HG03280 (cell line): ENCODE measurements around the gene SMIM36.
"Not testable (repeated sequence)": the region's sequence is repeated elsewhere in the genome, so short reads cannot be mapped to it uniquely, and the experiment has no call there.

Experiments
- ATAC-seq: cut with Tn5 transposase; IDR thresholded peaks from one replicate; pipeline ENCODE4 v1.9.1; 2021; ENCODE audit warnings: mild to moderate bottlenecking, moderate library complexity; ENCODE audit not compliant: unreplicated experiment

Gene SMIM36

DNA sequence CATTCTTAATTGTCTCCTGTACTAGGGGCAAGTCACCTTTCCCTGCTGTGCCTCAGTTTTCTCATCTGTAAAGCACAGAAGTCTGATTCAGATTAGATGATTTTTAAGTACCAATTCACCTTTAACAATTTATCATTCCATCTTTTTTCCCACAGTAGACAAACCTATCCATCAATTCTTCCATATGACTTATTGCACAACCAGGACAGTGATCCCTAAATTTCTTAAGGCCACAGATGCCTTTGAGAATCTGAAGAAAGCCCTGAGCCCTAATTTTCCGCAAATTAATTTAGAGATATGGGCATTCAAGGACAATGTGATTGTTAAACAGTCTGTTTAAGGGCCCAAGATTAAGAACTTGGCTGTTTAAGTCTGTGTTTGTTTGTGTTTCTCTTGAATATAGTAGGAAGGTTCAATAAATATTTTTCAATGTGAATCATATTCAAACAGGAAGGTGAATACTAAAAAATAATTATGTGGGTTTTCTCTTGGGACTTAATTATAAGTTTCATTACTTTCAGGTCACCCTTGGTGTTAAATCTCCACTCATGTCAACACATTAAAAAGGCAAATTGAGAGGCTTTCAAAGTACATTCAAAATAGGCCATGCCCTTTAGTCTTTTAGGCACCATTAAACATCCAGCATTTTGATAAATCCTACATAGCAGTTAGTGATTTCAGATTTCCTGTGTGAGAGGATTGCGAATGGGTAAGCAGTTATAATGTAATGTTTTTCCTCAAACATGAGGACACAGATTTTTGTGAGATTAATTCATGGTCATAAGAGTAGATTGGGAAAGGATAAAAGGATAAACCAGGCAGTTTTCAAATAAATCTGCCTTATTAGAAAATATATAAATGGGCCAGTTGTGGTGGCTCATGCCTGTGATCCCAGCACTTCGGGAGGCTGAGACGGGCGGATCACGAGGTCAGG lies 54.7 kb downstream of the SMIM36 start:
- no peak for ATAC-seq

DNA sequence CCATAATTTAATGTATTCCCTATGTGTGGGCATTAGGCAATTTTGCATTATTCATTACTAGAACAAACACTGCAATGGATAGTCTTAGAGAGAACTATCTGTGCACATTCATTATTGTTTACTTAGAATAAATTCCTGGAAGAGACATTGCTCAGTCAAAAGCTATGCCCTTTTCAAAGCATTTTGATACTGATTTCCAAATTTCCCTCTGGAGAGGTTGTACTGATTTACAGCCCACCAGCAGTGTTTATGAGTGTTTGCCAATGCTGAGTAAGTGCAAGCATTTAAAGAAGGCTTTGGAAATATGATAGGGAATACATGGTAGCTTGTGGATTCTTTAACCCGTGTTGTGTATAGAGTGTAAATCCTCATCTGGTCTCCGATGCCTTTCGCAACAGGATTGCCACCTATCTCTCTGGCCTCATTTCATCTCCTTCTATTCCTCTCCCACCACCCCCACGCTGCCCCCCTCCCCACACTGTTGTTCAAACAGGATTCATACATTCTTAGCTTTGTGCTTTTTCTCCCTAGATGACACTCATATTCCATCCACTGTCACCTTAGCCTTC lies 56.3 kb downstream of the SMIM36 start:
- ATAC-seq, result no peak

DNA sequence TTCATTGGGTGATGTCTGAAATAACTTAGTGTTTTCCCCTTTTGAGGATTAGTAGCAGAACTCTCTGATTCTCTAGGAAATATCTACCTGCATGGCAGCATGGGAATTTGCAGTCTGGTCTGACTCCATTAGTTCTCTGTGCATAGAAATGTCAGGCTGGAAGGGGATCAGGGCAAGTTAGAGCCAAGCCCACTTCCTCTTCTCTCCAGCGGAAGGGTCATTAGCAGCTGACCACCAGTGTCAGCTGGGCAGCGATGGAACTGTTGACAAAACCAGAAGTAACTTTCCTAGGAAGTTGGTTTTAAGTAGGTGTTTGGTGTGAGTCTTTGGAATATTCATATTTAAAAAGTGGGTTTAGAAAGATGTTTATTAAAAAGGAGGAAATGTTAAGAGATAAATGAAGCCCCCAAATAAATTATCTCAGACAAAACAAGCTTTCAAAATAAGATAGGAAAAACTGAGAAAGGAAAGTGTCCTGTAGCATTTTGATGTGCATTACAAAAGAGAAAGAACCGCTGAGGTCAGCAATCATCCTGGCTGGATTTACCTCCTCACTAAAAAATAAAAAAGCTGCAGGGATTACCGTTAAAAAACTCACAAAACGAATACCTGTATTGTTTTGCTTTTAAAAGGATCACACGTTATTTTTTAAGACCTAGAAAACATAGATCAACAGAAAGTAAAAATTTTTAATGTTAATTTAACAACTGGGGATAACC lies 57.3 kb downstream of the SMIM36 start:
- no peak for ATAC-seq

DNA sequence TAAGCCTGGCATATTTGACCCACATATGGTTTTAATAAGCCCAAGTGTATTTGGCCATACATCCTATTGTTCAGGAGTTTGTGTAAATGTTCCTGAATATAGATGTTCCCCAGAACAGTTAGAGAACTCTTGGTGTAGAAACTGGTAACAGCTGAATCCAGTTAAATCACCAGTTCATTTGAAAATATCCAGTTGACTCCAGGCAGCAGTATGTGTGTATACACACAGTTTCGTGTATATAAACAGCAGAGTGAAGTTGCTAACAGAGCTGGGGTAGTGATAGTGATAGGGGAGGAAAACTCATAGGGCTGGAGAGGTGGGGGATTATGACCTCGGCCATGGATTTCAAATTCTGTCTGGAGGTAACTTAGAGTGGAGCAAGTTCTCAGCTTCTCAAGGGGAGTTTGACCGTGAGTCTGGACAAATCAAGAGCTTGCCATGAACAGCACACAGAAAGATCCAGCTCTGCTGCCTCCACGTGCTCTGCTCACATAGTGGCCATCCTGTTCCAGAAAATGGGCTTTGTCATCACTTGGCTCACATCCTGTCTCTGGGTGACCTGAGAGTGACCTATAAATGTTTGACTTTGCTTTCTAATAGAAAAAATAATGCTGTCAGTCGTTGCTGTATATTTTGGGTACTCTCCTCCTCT lies 59.0 kb downstream of the SMIM36 start:
- ATAC-seq, result no peak

DNA sequence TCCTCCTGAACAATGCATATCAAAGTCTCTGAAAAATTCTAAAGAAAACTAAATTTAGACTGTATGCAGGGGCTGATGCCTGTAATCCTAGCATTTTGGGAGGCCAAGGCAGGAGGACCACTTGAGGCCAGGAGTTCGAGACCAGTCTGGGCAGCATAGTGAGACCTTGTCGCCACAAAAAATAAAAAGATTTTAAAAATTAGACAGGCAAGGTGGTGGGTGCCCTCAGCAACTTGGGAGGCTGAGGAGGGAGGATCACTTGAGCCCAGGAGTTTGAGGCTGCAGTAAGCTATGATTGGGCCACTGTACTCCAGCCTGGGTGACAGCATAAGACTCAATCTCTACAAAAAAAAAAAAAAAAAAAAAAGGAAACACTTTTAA lies 59.5 kb downstream of the SMIM36 start:
- ATAC-seq, result no peak

DNA sequence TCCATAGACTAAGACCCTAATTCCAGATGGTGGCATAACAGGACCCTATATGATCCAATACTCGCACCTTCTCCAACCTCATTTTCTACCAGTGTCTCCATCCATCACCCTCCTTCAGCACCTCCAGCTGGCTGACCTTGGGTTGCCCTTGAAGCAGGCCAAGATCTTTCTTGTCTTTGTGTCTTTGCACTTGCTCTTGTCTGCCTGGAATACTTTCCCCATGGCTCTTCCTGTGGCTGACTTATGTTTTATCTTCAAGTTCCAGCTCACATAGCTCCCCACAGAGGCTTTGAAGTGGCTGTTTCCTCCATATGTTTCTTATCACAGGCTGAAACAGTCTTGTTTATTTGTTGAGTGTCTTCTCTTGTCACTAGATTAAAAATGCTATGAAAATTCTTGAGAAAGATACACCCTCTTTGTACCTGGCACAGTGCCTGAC lies 60.0 kb downstream of the SMIM36 start:
- no peak for ATAC-seq

DNA sequence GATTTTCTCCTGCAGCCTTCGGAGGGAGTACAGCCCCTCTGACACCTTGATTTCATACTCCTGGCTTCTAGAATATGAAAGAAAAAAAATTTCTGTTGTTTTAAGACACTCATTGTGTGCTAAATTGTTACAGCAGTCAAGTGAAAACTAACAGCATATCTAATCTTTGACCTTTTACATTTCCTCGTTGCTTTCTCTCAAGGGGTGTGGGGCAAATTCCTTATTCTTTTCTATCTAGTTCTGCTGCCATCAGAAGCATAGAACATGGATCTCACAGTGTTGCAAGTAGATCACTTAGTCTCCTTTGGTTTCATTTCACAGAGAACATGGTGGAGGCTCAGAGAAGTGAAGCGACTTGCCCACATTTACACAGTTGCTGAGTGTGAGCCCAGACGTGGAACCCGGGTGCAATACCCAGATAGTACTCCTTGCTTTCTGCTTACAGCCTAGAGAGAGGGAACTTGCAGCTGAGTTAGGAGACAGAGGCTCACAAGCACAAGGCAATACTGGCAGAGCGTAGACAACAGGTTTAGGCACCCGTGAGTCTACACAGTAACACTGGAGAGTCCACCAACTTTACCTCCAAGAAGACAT lies 60.9 kb downstream of the SMIM36 start:
- ATAC-seq, result no peak

DNA sequence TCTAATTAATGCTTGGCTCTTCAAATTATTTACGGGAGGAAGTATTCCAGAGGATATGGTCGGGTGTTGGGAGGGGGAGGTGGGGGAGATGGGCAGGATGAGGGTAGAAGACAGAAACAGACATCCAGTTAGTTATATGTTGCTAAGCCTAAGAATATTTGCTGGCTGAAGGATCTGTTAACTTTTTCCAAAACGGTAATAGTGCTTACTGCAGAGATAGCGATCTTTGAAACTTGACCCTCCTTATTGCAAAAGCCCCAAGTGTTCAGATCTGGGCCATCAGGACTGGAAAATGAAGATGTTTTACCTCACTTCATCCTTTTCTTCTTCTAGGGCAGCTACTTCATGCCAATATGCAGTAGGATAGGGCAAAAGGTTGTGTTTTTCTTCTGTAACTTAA lies 62.6 kb downstream of the SMIM36 start:
- no peak for ATAC-seq

DNA sequence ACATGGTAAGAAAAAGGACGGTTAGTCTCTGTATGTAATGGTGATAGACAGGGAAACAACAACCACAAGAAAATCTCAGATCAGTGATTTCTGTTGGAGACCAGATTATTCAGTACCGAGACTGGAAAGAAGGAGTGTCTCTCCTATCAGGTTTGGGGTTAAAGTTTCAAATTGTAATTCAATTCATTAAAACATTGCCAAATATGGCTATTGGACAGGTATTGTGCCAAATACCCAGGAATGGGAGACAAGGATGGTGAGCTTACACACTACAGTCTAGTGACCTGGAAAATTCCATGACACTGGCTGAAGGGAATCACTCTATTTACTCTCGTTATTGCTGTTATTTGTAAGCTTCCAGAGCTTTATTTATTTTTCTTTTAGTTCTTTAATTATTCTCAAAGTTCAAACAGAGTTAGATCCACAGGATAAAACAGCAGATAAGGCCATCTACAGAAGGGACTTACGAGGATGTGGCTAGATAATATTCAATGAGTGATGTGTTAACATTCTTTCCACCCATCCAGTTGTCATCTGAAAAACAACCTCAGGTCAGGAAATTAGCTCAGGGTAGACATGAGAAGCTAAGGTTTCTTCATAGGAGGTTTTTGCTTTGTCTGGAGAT lies 64.6 kb downstream of the SMIM36 start:
- ATAC-seq, result no peak

DNA sequence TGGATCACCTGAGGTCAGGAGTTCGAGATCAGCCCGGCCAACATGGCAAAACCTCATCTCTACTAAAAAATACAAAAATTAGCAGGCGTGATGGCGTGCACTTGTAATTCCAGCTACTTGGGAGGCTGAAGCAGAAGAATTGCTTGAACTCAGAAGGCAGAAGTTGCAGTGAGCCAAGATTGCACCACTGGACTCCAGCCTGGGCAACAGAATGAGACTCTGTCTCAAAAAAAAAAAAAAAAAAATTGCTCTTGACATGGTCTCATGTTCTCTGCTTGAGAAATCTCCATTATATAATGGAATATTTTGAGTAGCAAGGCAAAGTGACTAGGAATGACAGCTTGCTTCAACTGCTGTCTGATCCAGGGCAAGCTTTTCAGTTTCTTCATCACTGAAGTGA lies 65.2 kb downstream of the SMIM36 start:
- ATAC-seq, result not testable (repeated sequence)

DNA sequence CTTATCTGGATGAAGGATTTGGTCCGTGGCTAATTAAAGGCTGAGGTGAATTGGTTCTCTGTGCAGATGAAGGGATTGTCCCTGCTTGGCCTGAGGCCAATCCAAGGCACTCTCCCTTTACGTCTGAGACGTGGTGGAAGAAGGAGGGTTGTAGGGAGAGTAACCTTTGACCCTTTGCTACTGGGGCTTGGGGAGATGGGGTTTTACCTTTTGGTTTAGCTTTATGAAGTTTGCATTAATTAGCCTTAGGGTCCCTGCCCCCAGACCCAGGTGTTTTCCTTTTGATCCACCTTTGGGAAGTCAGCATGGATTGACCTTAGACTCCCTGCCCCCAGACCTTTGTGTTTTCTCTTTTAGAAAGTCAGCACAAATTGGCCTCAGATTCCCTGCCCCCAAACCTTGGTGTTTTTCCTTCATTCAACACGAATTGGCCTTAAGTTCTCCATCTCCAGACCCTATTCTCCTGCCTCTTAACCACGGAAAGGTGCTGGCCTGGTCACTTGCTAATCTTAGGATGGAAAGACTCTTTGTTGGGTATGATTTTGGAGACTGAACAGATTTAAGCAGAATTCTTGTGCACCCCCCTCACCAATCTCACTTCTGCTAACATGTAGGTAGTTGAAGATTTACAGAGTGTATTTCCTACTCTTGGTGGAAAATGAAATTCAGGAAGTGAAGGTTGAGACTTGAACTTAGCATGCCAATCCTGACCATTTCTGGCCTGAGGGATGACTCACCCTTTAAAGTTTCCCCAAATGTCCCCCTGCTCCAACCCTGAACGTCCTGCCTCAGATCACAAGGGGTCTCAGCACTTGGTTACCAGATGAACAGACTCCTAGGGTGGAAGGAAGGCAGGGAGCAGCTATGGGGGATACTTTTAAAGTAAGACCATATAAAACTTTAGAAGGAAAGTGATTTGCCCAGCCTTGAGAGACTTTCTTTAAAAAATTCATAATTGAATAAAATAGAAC lies 66.5 kb downstream of the SMIM36 start:
- ATAC-seq, result peak; percentile 52

DNA sequence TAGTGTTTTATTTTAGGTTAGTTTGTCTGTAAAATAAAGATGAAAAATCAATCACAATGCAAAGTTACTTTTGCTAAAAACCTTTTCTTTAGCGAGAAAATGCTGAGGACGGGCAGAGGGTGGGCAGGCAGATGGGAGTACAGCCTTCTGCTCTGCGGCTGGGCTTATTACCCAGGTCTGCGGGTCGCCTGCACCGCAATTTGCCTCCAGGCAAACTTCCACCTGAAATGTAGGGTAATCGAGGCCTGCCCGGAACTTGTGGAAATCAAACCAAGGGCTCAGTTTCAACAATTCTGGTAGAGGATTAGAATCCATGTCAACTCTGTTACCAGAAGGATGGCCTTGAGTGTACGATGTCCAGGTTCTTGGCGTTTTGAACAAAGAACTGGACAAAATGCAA lies 67.3 kb downstream of the SMIM36 start:
- ATAC-seq, result no peak

DNA sequence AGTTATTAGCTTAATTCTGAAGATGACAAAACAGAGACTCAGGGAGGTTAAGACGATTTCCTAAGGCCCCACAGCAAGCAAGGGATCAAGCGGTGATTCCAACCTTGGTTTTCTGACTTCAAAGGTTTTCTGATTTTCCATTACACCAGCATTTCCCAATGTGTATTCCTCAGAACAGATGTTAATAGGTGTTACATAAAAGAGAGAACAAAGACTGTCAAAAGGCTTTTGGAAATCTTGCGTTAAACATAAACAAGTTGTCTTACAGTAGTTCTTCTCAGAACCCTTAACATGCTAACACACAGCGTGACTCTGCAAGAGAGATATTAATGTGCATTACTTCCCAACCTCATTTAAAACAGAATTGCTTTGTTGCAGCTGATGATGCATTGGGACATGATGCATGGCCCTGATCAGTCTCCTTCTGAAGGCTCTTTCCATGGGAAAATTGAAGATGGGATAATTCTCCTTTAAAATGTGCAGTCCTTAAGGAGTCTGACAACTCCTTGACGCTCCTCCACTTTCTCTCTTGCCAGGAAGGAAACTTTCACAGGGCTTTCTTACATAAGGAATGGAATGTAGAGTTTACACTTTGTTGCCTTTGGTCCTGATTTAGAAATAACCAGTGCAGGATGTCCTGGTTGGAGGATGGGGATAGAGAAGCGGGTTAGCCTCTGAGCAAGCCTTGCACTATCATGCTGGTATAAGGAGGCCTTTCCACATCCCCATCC lies 68.1 kb downstream of the SMIM36 start:
- ATAC-seq, result no peak

DNA sequence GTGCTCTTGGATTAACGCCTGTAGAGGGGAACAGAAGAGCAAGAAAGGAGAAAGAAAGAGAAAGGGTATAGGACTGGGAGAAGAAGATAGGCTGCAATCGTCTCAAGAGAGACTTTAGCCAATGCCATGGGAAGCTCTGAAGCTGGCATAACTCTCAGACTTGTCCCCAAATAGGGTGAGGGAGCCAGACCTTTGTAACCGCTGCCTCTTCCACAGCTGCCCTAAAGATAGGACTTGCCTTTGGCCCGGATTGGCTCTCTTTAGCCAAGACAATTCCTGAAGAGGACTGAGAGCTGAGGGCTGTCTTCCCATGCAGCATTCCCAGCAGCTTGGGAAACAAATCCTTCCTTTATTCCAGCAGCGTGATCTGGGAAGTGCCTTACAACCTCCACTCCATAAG lies 68.8 kb downstream of the SMIM36 start:
- no peak for ATAC-seq

DNA sequence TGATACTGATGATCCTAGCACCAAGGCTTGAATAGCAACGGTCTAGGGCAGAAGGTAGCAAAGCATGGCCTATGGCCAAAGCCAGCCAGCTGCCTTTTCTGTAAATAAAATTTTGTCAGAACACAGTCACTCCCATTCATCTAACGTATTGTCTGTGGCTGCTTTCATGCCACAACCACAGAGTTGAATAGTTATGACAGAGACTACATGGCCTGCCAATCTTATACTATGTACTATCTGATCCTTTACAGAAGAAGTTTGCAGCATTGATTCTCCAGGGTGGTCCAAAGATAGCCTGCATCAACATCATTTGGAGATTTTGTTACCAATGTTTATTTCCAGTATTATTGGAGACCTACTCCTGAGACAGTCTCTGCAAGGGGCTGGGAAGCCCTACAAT lies 69.7 kb downstream of the SMIM36 start:
- no peak for ATAC-seq

DNA sequence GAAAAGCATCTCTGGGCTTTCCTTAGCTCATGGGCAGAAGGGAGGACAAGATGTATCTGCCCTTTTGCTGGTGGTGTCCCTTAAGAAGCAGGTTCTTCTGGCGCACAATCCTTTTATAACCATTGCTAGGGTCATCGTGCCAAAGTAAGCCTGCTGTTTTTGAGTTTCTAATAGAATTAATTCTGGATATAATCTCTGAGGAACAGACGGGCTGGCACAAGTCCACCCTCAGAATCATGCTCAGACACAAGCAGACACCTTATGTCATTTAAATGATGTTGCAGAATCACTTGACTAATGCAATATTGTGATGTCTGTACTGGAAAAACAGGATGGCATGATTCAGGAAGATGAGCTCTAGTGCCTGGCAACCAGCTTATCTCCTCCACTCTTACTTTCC lies 70.9 kb downstream of the SMIM36 start:
- no peak for ATAC-seq

DNA sequence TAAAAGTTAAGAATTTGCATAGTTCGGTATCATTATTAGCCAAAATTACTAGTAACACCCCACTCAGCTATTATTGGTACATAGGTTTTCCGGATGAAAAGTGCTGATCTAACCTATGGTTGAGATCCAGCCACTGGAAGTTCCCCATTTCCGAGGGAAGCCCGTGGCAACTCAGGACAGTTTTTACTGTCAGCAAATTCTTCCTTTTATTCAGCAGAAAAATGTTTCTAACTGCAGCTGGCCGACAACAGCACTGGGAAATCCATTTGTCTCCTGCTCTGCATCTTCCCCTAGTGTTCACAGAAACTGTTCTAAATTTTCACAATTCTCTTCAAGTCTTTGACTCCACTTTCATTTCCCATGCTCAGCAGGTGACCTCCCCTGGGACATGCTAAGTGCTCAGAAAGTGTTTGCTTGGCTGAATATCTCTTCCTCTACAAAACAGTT lies 74.1 kb downstream of the SMIM36 start:
- peak; percentile 61 for ATAC-seq
